ENCODE results near the gene PALM. TPM values are rescaled to one million over a fixed set of nuclear protein-coding genes. Genes with fewer than 3 reads are reported as not detected.

PALM gene
- total and polyA plus RNA-seq, 9 of the 15 experiments (the other 6 are each of a cell fraction or from before 2014, with no cell fraction given) = 0.04 to 6.6 (median 1.7) TPM

GRCh38 chr19:752652-753517 is 44.1 kb downstream of the PALM start:
- Histone ChIP-seq H2AFZ (ENCODE audit: low read depth, low read length) (no peak overlapping the region), H3K79me2 (ENCODE audit: control insufficient read depth, insufficient read depth, low read length) (no peaks in the 10 kb centered on the region), H3K4me1 (replicated peaks in 1 of 2; ENCODE audit: control insufficient read depth in 2 of 2, insufficient read depth in 2 of 2, low read length in 2 of 2) (peaks cover 11 to 56% of the 10 kb centered on the region in 2 experiments; a peak in 4 of 5 replicates), H3K4me2 (ENCODE audit: insufficient read depth, low read length) (no peak overlapping the region), H3K27me3 (ENCODE audit: control insufficient read depth in 2 of 2, insufficient read depth in 2 of 2, low read length in 2 of 2) (no peaks in the 10 kb centered on the region), H3K36me3 (ENCODE audit: control insufficient read depth, insufficient read depth, low read length) (no peaks in the 10 kb centered on the region), H3K9me3 (replicated peaks; ENCODE audit: control insufficient read depth, insufficient read depth, low read depth, low read length) (peaks cover 5% of the 10 kb centered on the region; the same call in 1 of the 2 replicates), H4K20me1 (replicated peaks; ENCODE audit: control insufficient read depth, insufficient read depth, low read length) (no peaks in the 10 kb centered on the region), H3K27ac (ENCODE audit: extremely low read depth, low read depth, low read length) (no peak overlapping the region), H3K9ac (ENCODE audit: insufficient read depth in 1 of 2, low read depth in 2 of 2, low read length in 2 of 2) (peak overlapping the region in 1 of 2 experiments; percentile 3; a peak in 1 of 4 replicates), H3K9me1 (ENCODE audit: control insufficient read depth, insufficient read depth, low read length) (no peaks in the 10 kb centered on the region), H3K4me3 (no peak overlapping the region)
- ChIA-PET POLR2A (interaction anchor here (0.5 to 1.6 kb wide), 7 partner anchors 8 to 1519 kb away, joined by 3 to 6 read pairs (median 3); no protein-coding TSS in a partner anchor), CTCF (ENCODE audit: low intra/inter-chr PET ratio) (interaction anchor here (0.6 to 0.8 kb wide), 2 partner anchors 381 to 685 kb away, joined by 3 to 4 read pairs; partner anchors contain the start of gene RPS15)
- ATAC-seq = no peak
- peak; percentile 76 for TF ChIP-seq TFAP4 (CRISPR knock-in tag; IDR thresholded peaks at IDR 0.05; ENCODE audit: borderline replicate concordance)
- peak; percentile 48 for TF ChIP-seq ZNF384 (IDR thresholded peaks at IDR 0.05; ENCODE audit: low read depth, low read length)
- no peak for TF ChIP-seq SIX5 (IDR thresholded peaks at IDR 0.05; ENCODE audit: borderline replicate concordance in 1 of 2, insufficient read depth in 1 of 2, low read depth in 1 of 2, low read length in 2 of 2)
- TF ChIP-seq ZFP36 (IDR thresholded peaks at IDR 0.05; ENCODE audit: low read depth, low read length, partially characterized antibody) = peak; percentile 52
- TF ChIP-seq CREM (IDR thresholded peaks at IDR 0.05; ENCODE audit: low read depth) = 0 out of 2 replicates have a peak, but pooled peaks have one; percentile 26
- no peak for TF ChIP-seq PHB2 (IDR thresholded peaks at IDR 0.05; ENCODE audit: low read depth)
- no peak for TF ChIP-seq JUN (IDR thresholded peaks at IDR 0.05; ENCODE audit: borderline replicate concordance, low read depth, low read length)
- TF ChIP-seq JUN (CRISPR knock-in tag; IDR thresholded peaks at IDR 0.05; ENCODE audit: borderline replicate concordance) = no peak
- no peak for TF ChIP-seq ZNF253 (CRISPR knock-in tag; conservative IDR thresholded peaks at IDR 0.05)
- 0 out of 2 replicates have a peak, but pooled peaks have one; percentile 35 for TF ChIP-seq MITF (IDR thresholded peaks at IDR 0.05)
- TF ChIP-seq ZKSCAN8 (CRISPR knock-in tag; IDR thresholded peaks at IDR 0.05) = peak; percentile 99
- TF ChIP-seq ATF1 (CRISPR knock-in tag; IDR thresholded peaks at IDR 0.05) = no peak
- 0 out of 2 replicates have a peak, but pooled peaks have one; percentile 36 for TF ChIP-seq ATF1 (tag; IDR thresholded peaks at IDR 0.05)
- no peak for TF ChIP-seq VEZF1 (CRISPR knock-in tag; IDR thresholded peaks at IDR 0.05)
- TF ChIP-seq DPF2 (IDR thresholded peaks at IDR 0.05) = 0 out of 2 replicates have a peak, but pooled peaks have one; percentile 15
- no TSS peak for BruUV-seq (replicated peaks)
- intact Hi-C loops (cut with micrococcal nuclease) (no loop called here), in situ Hi-C loops (cut with MboI) (loop anchor here (25.0 kb wide), 1 partner anchor 484 kb away; the partner anchor contains the start of genes ATP5F1D, CBARP and MIDN)
- 36% methylated on average over 35 of the region's 39 CpGs for WGBS (ENCODE audit: insufficient coverage, low coverage, missing lambda C conversion rate)
- DNase-seq (ENCODE audit: extremely low read depth in 1 of 4, low spot score in 3 of 4) = peak in 2 of 4 experiments; percentile 21 to 34
- FAIRE-seq = peak; percentile 26

Data from K562 (cell line).